HG02642 (cell line): ENCODE data around the gene ODF2.

Source experiments
- ATAC-seq: cut with Tn5 transposase; IDR thresholded peaks from one replicate; pipeline ENCODE4 v1.9.1; 2021; ENCODE audit warnings: mild to moderate bottlenecking; ENCODE audit not compliant: unreplicated experiment, poor library complexity

ODF2 gene

GRCh38 chr9:128521956-128522355, 66.2 kb downstream of the ODF2 start:
- ATAC-seq: no peak

- no peak for ATAC-seq
Measured at GRCh38 chr9:128523199-128523925, 67.6 kb downstream of the ODF2 start.

GRCh38 chr9:128526720-128527119, 70.9 kb downstream of the ODF2 start:
- ATAC-seq: no peak

DNA sequence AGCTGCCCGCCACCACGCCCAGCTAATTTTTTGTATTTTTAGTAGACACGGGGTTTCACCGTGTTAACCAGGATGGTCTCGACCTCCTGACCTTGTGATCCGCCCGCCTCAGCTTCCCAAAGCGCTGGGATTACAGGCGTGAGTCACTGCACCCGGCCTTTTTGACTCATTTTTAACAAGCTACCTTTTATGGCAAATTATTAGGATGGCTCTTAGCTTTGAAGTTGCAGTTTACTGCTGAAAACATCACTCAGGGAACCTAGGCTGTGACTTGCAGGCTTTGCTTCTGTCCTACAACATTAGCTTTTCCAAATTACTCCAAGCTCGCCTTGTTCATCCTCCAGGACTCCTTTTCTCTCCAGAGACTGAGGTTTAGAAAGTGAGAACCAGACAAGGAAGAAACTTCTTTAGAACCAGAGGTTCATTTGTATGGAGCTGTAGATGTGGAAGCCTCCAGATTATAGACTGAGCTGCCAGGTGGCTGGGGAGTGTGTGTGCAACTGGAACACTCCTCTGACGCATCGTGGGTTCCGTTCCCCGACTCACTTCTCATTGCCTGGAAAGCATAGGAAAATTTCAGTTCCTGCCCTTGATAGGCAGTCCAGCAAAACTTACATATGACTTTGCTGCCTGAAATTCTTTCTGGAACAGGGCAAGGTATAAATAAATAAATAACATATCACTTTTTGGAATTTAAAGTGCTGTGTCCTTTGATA, 72.8 kb downstream of the ODF2 start:
- ATAC-seq: no peak

GRCh38 chr9:128529191-128529590, 73.4 kb downstream of the ODF2 start:
- no peak for ATAC-seq

DNA sequence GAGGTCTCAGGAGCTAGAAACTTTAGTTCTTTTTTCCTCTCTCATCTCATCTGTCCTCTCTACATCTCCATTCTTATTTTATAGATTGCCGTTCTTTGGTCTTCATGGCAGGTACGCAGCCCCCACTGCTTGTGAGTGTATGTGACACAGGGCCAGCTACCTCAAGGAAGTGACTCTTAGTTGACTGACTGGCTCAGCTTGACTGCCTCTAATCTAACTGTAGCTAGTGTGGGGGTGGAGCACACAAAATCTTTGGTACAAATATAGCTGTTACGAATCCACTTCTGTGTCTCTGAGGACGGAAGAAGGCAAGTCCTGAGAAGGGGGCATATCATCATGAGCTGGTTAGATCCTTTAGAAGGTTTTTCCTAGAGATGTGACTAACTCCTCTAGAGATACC, 76.8 kb downstream of the ODF2 start:
- no peak for ATAC-seq

DNA sequence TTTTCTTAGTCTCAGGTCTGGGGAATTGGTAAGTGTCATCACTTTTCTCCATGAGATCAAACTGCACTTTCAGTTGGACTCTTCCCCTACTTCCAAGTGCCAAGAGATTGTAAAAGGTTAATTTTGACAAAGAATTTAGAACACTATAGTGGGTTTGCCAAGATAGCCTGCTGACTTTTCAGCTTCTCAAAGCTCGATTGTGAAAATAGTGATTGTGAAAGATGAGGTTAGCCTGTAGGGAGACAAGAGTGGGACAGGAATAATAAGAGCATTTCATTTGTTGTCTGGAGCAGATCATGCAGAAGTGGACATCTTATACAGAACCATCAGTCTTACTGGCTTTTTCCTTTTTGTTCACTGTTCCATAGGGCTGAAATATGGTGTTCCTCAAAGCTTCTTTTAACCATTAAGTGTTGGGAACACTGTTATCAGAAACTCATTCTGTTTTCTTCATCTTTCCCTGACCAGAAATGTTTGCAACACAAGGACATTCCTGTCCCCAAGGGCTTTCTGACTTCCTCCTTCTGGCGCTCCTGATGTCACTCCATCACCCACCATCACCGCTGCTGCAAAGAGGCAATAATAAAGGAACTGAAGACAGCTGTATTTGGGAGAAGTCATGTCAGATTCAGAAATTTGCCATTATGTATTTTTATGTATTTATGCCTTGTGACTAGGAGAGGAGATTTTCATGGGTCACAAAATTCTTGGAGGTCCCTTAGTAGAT, 85.0 kb downstream of the ODF2 start:
- ATAC-seq: no peak

DNA sequence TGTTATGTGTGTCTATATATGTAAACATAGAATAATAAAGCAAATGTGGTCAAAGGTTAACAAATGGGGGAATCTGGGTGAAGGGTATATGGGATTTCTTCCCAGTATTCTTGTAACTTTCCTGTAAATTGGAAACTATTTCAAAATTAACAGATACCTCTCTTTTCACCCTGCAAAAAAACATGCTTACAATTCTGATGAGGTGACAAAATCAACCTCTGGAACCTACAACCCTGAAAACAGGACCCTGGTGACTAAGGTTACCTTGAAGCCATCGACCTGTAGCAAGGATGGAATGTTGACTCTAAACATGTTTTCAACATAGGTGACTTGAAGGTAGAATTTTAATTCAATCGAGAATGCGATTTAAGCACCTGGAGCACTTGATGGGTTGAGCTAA, 90.7 kb downstream of the ODF2 start:
- ATAC-seq: no peak

GRCh38 chr9:128548876-128549275, 93.1 kb downstream of the ODF2 start:
- ATAC-seq: no peak

- no peak for ATAC-seq
Measured at GRCh38 chr9:128550226-128550625, 94.4 kb downstream of the ODF2 start.
